K562 (cell line): Measurements from ENCODE around the gene TAX1BP1. TPM values are rescaled to one million over a fixed set of nuclear protein-coding genes. Genes with fewer than 3 reads are reported as not detected.

Experiments
- ATAC-seq: fragments of 200-7000 bp; cut with Tn5 transposase; 3 replicates; pipeline ENCODE4 v1.9.1; 2020; ENCODE audit warnings: moderate library complexity
- BruUV-seq: library from RNA; stranded (reverse); fragments of 400-500 nt; replicated peaks from 2 replicates; lab custom pipeline; 2021; lab: Mats Ljungman, UMichigan
- CTCF ChIA-PET: fragments of 300-600 bp; formaldehyde crosslinking; extraction: SDS; loops from one replicate; lab custom pipeline; 2021; ENCODE audit warnings: low intra/inter-chr PET ratio; lab: Yijun Ruan, JAX
- POLR2A ChIA-PET: fragments of 300-600, 350-650 bp; sonication (Branson Sonifier 250); formaldehyde crosslinking; extraction: SDS; loops from one replicate; lab custom pipeline; 2021; ENCODE audit warnings: antibody characterized with exemption, inconsistent platforms; lab: Yijun Ruan, JAX
- DNase-seq, 4 experiments: peaks; one replicate each; pipeline versions ENCODE4 v3.0.0 to v3.0.0-alpha.2; 2011 to 2018; ENCODE audit warnings: low spot score in 3 of 4, mixed read lengths in 3 of 4; ENCODE audit errors: extremely low read depth in 1 of 4
- FAIRE-seq: peaks from 2 replicates; lab custom pipeline; 2011; peaks lifted over from hg19 to GRCh38; lab: Jason Lieb, UNC
- H2AFZ ChIP-seq: 2 replicates; pipeline ENCODE4 v1.6.0; 2011; ENCODE audit warnings: low read depth, low read length, control low read depth, inconsistent platforms
- H3K27ac ChIP-seq: fragments of 200-600 bp; 3 replicates; pipeline ENCODE4 v1.8.0; 2011; ENCODE audit warnings: low read depth, mild to moderate bottlenecking, control low read depth, inconsistent platforms, low read length, moderate library complexity, mixed read lengths; ENCODE audit errors: extremely low read depth
- H3K27me3 ChIP-seq, 2 experiments: fragments of 300-600 bp in 1 of 2; 2 replicates in 1 of 2; 3 replicates in 1 of 2; pipeline versions ENCODE4 v1.6.0 to v1.8.0; 2011; ENCODE audit warnings: inconsistent platforms in 2 of 2, low read length in 2 of 2, mild to moderate bottlenecking in 1 of 2, mixed read lengths in 1 of 2, moderate library complexity in 1 of 2; ENCODE audit not compliant: control insufficient read depth in 2 of 2, insufficient read depth in 2 of 2
- H3K36me3 ChIP-seq: fragments of 300-600 bp; 3 replicates; pipeline ENCODE4 v1.8.0; 2011; ENCODE audit warnings: mild to moderate bottlenecking, low read length, inconsistent platforms; ENCODE audit not compliant: control insufficient read depth, insufficient read depth
- H3K4me1 ChIP-seq, 2 experiments: fragments of 200-600 bp in 1 of 2; replicated peaks in 1 of 2; 2 replicates in 1 of 2; 3 replicates in 1 of 2; pipeline versions ENCODE4 v1.5.1 to v1.8.0; 2011; ENCODE audit warnings: inconsistent platforms in 2 of 2, low read length in 2 of 2, mild to moderate bottlenecking in 1 of 2, mixed read lengths in 1 of 2, moderate library complexity in 1 of 2; ENCODE audit not compliant: control insufficient read depth in 2 of 2, insufficient read depth in 2 of 2
- H3K4me2 ChIP-seq: 2 replicates; pipeline ENCODE4 v1.6.1; 2011; ENCODE audit warnings: low read length, control low read depth, inconsistent platforms, mixed read lengths; ENCODE audit not compliant: insufficient read depth
- H3K4me3 ChIP-seq: fragments of 200-600 bp; sonication (generic), shearing (Covaris generic); 2 replicates; pipeline ENCODE4 v1.5.1; 2016; ENCODE audit warnings: control low read depth, inconsistent platforms
- H3K79me2 ChIP-seq: fragments of 200-600 bp; 3 replicates; pipeline ENCODE4 v1.8.0; 2011; ENCODE audit warnings: low read length, inconsistent platforms; ENCODE audit not compliant: control insufficient read depth, insufficient read depth
- H3K9ac ChIP-seq, 2 experiments: 2 replicates each; pipeline versions ENCODE4 v1.6.0 to v1.6.1; 2011; ENCODE audit warnings: low read depth in 2 of 2, low read length in 2 of 2, control low read depth in 1 of 2, inconsistent platforms in 1 of 2, mild to moderate bottlenecking in 1 of 2, mixed read lengths in 1 of 2; ENCODE audit not compliant: insufficient read depth in 1 of 2
- H3K9me1 ChIP-seq: one replicate; pipeline ENCODE4 v1.6.0; 2011; ENCODE audit warnings: inconsistent platforms, mild to moderate bottlenecking, low read length, moderate library complexity; ENCODE audit not compliant: control insufficient read depth, insufficient read depth
- H3K9me3 ChIP-seq: replicated peaks from 2 replicates; pipeline ENCODE4 v1.5.1; 2011; ENCODE audit warnings: low read depth, low read length, inconsistent platforms; ENCODE audit not compliant: control insufficient read depth, insufficient read depth
- H4K20me1 ChIP-seq: replicated peaks from 2 replicates; pipeline ENCODE4 v1.6.1; 2011; ENCODE audit warnings: low read length, inconsistent platforms, mixed read lengths; ENCODE audit not compliant: control insufficient read depth, insufficient read depth
- RERE ChIP-seq: sonication (generic); formaldehyde crosslinking; IDR thresholded peaks from 2 replicates; pipeline ENCODE4 v1.8.0; 2023; ENCODE audit warnings: missing genetic modification reagents, mild to moderate bottlenecking, borderline replicate concordance
- SPI1 ChIP-seq: IDR thresholded peaks from 2 replicates; pipeline ENCODE4 v1.6.1; 2011; ENCODE audit warnings: low read depth, low read length, control low read depth, borderline replicate concordance
- ZNF12 ChIP-seq: sonication (generic); formaldehyde crosslinking; IDR thresholded peaks from 2 replicates; pipeline ENCODE4 v1.4.0; 2020; ENCODE audit warnings: mild to moderate bottlenecking, missing genetic modification reagents
- ZNF384 ChIP-seq: IDR thresholded peaks from 2 replicates; pipeline ENCODE4 v1.6.1; 2012; ENCODE audit warnings: low read depth, low read length, improper control_type of control experiment
- WGBS: fragments of 100-300 bp; shearing (Covaris generic); methylation state at CpG from one replicate; pipeline ENCODE4 v1.1.6; 2016; ENCODE audit warnings: low coverage, mixed read lengths; ENCODE audit not compliant: insufficient coverage; ENCODE audit errors: missing lambda C conversion rate; 5-methylcytosine and 5-hydroxymethylcytosine counted together
- in situ Hi-C: fragments of 300-500 bp; cut with MboI; formaldehyde crosslinking; loops from 4 replicates; pipeline ENCODE4 v1.15.0; 2018; ENCODE audit warnings: inconsistent platforms, mixed read lengths
- intact Hi-C: fragments of 100-400 bp; cut with micrococcal nuclease; formaldehyde crosslinking; loops from 2 replicates; pipeline ENCODE4 v1.14.2; 2022
- polyA plus RNA-seq, 8 experiments: library from polyadenylated mRNA; depleted of rRNA in 4 of 8; stranded (reverse) in 5 of 8; unstranded in 3 of 8; fragments of >200 nt; fragmentation: Nextera tagmentation in 2 of 8; fragmentation: Illumina TruSeq in 1 of 8; extraction: Ambion mirVana in 2 of 8; extraction: Trizol in 1 of 8; gene quantifications; 2 replicates each; pipeline versions ENCODE4 v1.2.1 to v1.2.3, GENCODE V29; 2011 to 2014; ENCODE audit warnings: inconsistent platforms in 1 of 8, missing spikeins in 1 of 8
- total RNA-seq, 7 experiments: library from RNA; depleted of rRNA in 6 of 7; stranded (reverse); fragments of >200 nt in 6 of 7; fragmentation: Illumina TruSeq in 2 of 7; extraction: Trizol in 2 of 7; gene quantifications; 2 replicates each; pipeline versions ENCODE4 v1.2.1 to v1.2.3, GENCODE V29; 2011 to 2021; ENCODE audit warnings: low replicate concordance in 1 of 7
- TF ChIP-seq, protein P1 (sequence below): fragments of 250-450 bp; sonication (Bioruptor Pico); IDR thresholded peaks from 2 replicates; pipeline ENCODE4 v1.4.0; 2020; ENCODE audit warnings: mild to moderate bottlenecking, moderate library complexity

Gene TAX1BP1
- total and polyA plus RNA-seq, 9 of the 15 experiments (the other 6 are each of a cell fraction or from before 2014, with no cell fraction given) = 49.0 to 119 (median 75.9) TPM

DNA sequence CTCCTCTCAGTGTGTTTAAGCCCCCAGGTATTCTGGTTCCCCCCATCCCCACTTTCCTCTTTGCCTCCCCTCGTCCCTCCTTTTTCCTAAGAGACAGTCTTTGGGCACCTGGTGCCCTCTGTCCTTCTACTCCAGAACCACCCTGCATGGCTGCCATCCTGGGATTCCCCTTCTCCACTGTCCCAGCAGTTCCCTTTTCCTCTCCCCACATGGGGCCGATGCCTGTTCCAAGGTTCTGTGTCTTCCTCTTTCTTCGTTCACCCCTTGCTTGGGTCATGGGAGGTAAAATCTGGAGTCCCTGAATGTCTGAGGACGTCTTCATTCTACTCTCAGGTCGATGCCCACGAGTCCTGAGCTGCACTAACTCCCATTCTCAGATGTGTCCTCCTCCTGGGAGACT, 120.8 kb downstream of the TAX1BP1 start:
- Histone ChIP-seq H3K4me2 (no peak overlapping the region), H3K27ac (no peak overlapping the region), H3K36me3 (no peaks in the 10 kb centered on the region), H3K27me3 (peaks cover 25 to 42% of the 10 kb centered on the region in 2 experiments; a peak in 4 of 5 replicates), H3K4me1 (no peaks in the 10 kb centered on the region), H3K9ac (no peak overlapping the region), H3K9me1 (no peaks in the 10 kb centered on the region), H3K4me3 (no peak overlapping the region), H3K79me2 (no peaks in the 10 kb centered on the region), H3K9me3 (no peaks in the 10 kb centered on the region; the same call in 1 of the 2 replicates), H2AFZ (no peak overlapping the region), H4K20me1 (no peaks in the 10 kb centered on the region)
- in situ Hi-C loops (no loop called here), intact Hi-C loops (no loop called here)
- no TSS peak for BruUV-seq
- ATAC-seq (no peak), DNase-seq (no peak), FAIRE-seq (no peak)
- CTCF ChIA-PET = no interaction called here
- 0% methylated on average over 6 of the region's 6 CpGs for WGBS
- POLR2A ChIA-PET = interaction anchor here (1.0 to 1.7 kb wide), 2 partner anchors 13 to 20 kb away, joined by 3 to 4 read pairs; no protein-coding TSS in a partner anchor
- TF ChIP-seq SPI1 = peak; percentile 11; the same call in 1 of the 2 replicates
- no peak for TF ChIP-seq ZNF384
- TF ChIP-seq RERE (CRISPR knock-in tag) = no peak
- TF ChIP-seq ZNF12 = no peak
- TF ChIP-seq, protein P1, sequence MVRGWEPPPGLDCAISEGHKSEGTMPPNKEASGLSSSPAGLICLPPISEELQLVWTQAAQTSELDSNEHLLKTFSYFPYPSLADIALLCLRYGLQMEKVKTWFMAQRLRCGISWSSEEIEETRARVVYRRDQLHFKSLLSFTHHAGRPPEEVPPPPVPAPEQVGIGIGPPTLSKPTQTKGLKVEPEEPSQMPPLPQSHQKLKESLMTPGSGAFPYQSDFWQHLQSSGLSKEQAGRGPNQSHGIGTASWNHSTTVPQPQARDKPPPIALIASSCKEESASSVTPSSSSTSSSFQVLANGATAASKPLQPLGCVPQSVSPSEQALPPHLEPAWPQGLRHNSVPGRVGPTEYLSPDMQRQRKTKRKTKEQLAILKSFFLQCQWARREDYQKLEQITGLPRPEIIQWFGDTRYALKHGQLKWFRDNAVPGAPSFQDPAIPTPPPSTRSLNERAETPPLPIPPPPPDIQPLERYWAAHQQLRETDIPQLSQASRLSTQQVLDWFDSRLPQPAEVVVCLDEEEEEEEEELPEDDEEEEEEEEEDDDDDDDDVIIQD (CRISPR knock-in tag) = no peak
